Fibroblast of pulmonary artery (primary cell): ENCODE results near the gene PIP4K2A.
A peak's percentile ranks its signal among the peaks of the same experiment; 100 is the strongest.

Source experiments
- DNase-seq: peaks from one replicate; pipeline ENCODE4 v3.0.0-alpha.2; 2010; ENCODE audit warnings: low read depth
- H3K4me3 ChIP-seq: replicated peaks from 2 replicates; pipeline ENCODE4 v1.5.1; 2011; ENCODE audit warnings: low read depth, mild to moderate bottlenecking, control low read depth, low read length, moderate library complexity
- CTCF ChIP-seq: IDR thresholded peaks from 2 replicates; pipeline ENCODE4 v1.5.1; 2011; ENCODE audit warnings: mild to moderate bottlenecking, control low read depth, low read length, inconsistent platforms; ENCODE audit errors: missing control alignments

PIP4K2A gene

GRCh38 chr10:22662733-22663330 is 51.5 kb downstream of the PIP4K2A start:
- no peak for TF ChIP-seq CTCF
- no peak overlapping the region for H3K4me3 ChIP-seq
- no peak for DNase-seq

- TF ChIP-seq CTCF: no peak
- DNase-seq: no peak
- no peak overlapping the region for H3K4me3 ChIP-seq
Measured at GRCh38 chr10:22659866-22660265, 54.5 kb downstream of the PIP4K2A start.

GRCh38 chr10:22658745-22659410 is 55.5 kb downstream of the PIP4K2A start:
- DNase-seq: no peak
- TF ChIP-seq CTCF: no peak
- no peak overlapping the region for H3K4me3 ChIP-seq

GRCh38 chr10:22657566-22658225 is 56.7 kb downstream of the PIP4K2A start:
- no peak overlapping the region for H3K4me3 ChIP-seq
- no peak for TF ChIP-seq CTCF
- peak; percentile 68 for DNase-seq

- peak; percentile 12 for DNase-seq
- no peak overlapping the region for H3K4me3 ChIP-seq
- TF ChIP-seq CTCF: no peak
Measured at GRCh38 chr10:22657024-22657423, 57.4 kb downstream of the PIP4K2A start.

GRCh38 chr10:22656036-22656435 is 58.3 kb downstream of the PIP4K2A start:
- no peak overlapping the region for H3K4me3 ChIP-seq
- TF ChIP-seq CTCF: no peak
- no peak for DNase-seq
